Measurements from ENCODE around the gene UBE2E3.
"Not testable (repeated sequence)": the region's sequence is repeated elsewhere in the genome, so short reads cannot be mapped to it uniquely, and the experiment has no call there.

The UBE2E3 gene

GRCh38 chr2:180980106-180980942 lies at the start of gene UBE2E3:
UBE2E3 (plus strand) TSS chr2:180980605; CDS start chr2:180982043, 1,438 bp downstream.
- Mint-ChIP-seq H3K36me3 (peaks cover 7% of the 10 kb centered on the region), H3K9me3 (no peaks in the 10 kb centered on the region), H3K27me3 (no peaks in the 10 kb centered on the region), H3K27ac (peak within 1 kb of the TSS; percentile 98), H3K4me1 (peaks cover 56% of the 10 kb centered on the region), H3K4me3 (peak within 1 kb of the TSS; percentile 98)

GRCh38 chr2:180931841-180932240 lies 48.6 kb upstream of the UBE2E3 start:
- Mint-ChIP-seq H3K36me3 (no peaks in the 10 kb centered on the region), H3K4me1 (no peaks in the 10 kb centered on the region), H3K27ac (no peak overlapping the region), H3K27me3 (no peaks in the 10 kb centered on the region), H3K4me3 (no peak overlapping the region), H3K9me3 (no peaks in the 10 kb centered on the region)

DNA sequence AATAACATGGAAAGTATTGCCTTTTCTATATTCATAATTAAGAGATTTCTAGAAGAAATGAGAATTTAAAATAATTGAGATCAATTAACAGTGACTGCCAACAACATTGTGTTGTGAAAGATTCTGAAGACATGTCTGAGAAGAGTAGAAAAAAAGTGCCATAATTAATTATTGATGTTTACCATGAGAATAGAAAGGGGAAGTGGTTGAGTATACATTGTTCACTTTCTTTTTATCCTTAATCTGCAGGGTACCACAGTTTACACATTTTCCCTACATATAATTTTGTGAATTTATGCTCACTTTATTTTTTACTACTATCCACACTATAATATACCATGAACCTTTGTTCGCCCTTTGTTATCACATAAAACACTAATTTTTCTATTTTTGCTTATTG lies 47.1 kb upstream of the UBE2E3 start:
- Mint-ChIP-seq H3K4me3 (no peak overlapping the region), H3K4me1 (peaks cover 11% of the 10 kb centered on the region), H3K27ac (no peak overlapping the region), H3K27me3 (no peaks in the 10 kb centered on the region), H3K36me3 (peaks cover 7% of the 10 kb centered on the region), H3K9me3 (peaks cover 11% of the 10 kb centered on the region)

DNA sequence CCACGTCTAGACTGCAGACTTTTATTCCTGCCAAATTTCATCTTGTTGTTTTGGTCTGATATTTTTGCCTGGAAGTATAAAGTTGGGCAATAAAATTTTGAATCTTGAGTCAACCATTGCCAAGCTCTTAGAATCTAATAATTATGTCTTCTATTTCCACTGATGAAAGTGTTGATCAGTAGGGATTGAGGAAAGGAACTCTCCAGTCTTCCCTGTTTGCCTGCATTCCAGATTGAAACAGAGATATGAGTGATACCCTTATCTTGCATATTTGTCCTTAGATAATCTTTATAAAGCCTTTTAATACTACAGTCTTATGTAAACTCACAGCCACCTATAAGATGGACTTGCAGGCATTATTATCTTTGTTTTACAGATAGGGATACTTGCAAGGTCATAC lies 45.5 kb upstream of the UBE2E3 start:
- H3K27ac Mint-ChIP-seq, result no peak overlapping the region

DNA sequence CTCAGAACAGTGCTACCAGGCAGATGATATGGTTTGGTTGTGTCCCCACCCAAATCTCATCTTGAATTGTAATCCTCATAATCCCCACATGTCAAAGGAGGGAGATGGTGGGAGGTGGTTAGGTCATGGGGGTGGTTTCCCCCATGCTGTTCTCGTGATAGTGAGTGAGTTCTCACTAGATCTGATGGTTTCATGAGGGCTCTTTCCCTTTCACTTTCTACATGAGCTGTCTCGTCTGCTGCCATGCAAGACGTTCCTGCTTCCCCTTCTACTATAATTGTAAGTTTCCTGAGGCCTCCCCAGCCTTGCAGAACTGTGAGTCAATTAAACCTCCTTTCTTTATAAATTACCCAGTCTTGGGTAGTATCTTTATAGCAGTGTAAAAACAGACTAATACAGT lies 42.9 kb upstream of the UBE2E3 start:
- not testable (repeated sequence) for H3K4me3 Mint-ChIP-seq, H3K36me3 Mint-ChIP-seq, H3K27me3 Mint-ChIP-seq
- H3K27ac Mint-ChIP-seq, result peak overlapping the region; percentile 73
- H3K9me3 Mint-ChIP-seq, result peaks cover 11% of the 10 kb centered on the region
- H3K4me1 Mint-ChIP-seq, result peaks cover 16% of the 10 kb centered on the region

More for the DNA sequence above, 45.5 kb upstream of the UBE2E3 start:
- no peaks in the 10 kb centered on the region for H3K27me3 Mint-ChIP-seq
- H3K4me1 Mint-ChIP-seq, result peaks cover 16% of the 10 kb centered on the region
- no peak overlapping the region for H3K4me3 Mint-ChIP-seq
- H3K9me3 Mint-ChIP-seq, result peaks cover 11% of the 10 kb centered on the region
- H3K36me3 Mint-ChIP-seq, result peaks cover 9% of the 10 kb centered on the region

GRCh38 chr2:180938451-180938850 lies 42.0 kb upstream of the UBE2E3 start:
- Mint-ChIP-seq H3K27me3 (peaks cover 1% of the 10 kb centered on the region), H3K9me3 (peaks cover 11% of the 10 kb centered on the region), H3K36me3 (peaks cover 9% of the 10 kb centered on the region), H3K27ac (no peak overlapping the region), H3K4me1 (peaks cover 16% of the 10 kb centered on the region), H3K4me3 (no peak overlapping the region)

- H3K27me3 Mint-ChIP-seq, result peaks cover 5% of the 10 kb centered on the region
- H3K27ac Mint-ChIP-seq, result no peak overlapping the region
- peaks cover 4% of the 10 kb centered on the region for H3K4me1 Mint-ChIP-seq
- no peaks in the 10 kb centered on the region for H3K9me3 Mint-ChIP-seq
- no peak overlapping the region for H3K4me3 Mint-ChIP-seq
- peaks cover 2% of the 10 kb centered on the region for H3K36me3 Mint-ChIP-seq
Observed at GRCh38 chr2:180943275-180943674, 37.1 kb upstream of the UBE2E3 start.

GRCh38 chr2:180944372-180944771 lies 36.0 kb upstream of the UBE2E3 start:
- Mint-ChIP-seq H3K27me3 (peaks cover 6% of the 10 kb centered on the region), H3K4me1 (no peaks in the 10 kb centered on the region), H3K4me3 (no peak overlapping the region), H3K27ac (no peak overlapping the region), H3K36me3 (peaks cover under 1% of the 10 kb centered on the region), H3K9me3 (no peaks in the 10 kb centered on the region)

GRCh38 chr2:180947208-180947689 lies 33.2 kb upstream of the UBE2E3 start:
- Mint-ChIP-seq H3K4me1 (no peaks in the 10 kb centered on the region), H3K4me3 (no peak overlapping the region), H3K27me3 (peaks cover 12% of the 10 kb centered on the region), H3K9me3 (no peaks in the 10 kb centered on the region), H3K27ac (no peak overlapping the region), H3K36me3 (no peaks in the 10 kb centered on the region)

GRCh38 chr2:180949896-180950295 lies 30.5 kb upstream of the UBE2E3 start:
- Mint-ChIP-seq H3K27ac (no peak overlapping the region), H3K36me3 (no peaks in the 10 kb centered on the region), H3K9me3 (no peaks in the 10 kb centered on the region), H3K27me3 (peaks cover 15% of the 10 kb centered on the region), H3K4me1 (no peaks in the 10 kb centered on the region), H3K4me3 (no peak overlapping the region)

DNA sequence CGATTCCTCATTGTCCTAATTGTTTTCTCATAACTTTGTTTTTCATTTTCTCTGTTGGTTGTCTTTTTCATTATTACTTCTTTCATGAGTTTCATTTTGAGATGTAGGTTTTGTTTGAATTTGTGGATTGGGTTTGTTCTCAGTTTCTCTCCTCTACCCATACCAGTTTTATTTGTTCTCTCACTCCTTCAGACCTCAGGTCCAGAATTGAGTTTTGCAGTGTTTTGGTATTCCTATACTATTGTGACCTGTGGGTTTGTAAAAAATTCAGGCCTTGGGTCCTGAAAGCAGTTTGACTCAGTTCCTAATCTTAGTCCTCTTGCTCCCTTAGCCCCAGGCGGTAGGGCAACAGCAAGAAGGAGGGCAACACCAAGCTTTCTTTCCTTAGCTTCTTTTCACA lies 28.3 kb upstream of the UBE2E3 start:
- H3K4me1 Mint-ChIP-seq, result no peaks in the 10 kb centered on the region
- no peak overlapping the region for H3K4me3 Mint-ChIP-seq
- H3K27ac Mint-ChIP-seq, result no peak overlapping the region
- H3K36me3 Mint-ChIP-seq, result no peaks in the 10 kb centered on the region
- no peaks in the 10 kb centered on the region for H3K9me3 Mint-ChIP-seq
- peaks cover 16% of the 10 kb centered on the region for H3K27me3 Mint-ChIP-seq

DNA sequence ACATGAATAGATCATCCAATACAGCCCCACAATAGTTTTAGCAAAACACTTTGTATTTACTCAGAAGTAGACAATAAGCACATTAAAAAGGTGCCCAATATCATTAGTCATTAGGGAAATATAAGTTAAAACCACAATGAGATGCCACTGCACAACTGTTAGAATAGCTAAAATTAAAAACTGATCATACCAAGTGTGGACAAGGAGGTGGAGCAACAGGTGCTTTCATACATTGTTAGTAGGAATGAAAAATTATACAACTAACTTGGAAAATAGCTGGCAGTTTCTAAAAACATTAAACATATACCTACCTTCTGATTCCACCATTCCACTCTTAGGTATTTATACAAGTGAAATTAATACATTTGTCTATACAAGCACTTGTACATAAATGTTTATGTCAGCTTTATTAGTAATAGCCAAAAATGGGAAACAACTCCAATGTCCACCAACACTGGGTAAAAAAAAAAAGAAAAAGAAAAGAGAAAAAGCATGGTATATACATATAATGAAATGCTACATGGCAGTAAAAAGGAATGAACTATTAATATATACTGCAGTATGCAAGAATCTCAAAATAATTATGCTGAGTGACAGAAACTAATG lies 27.6 kb upstream of the UBE2E3 start:
- H3K9me3 Mint-ChIP-seq, result no peaks in the 10 kb centered on the region
- H3K4me1 Mint-ChIP-seq, result no peaks in the 10 kb centered on the region
- H3K27me3 Mint-ChIP-seq, result peaks cover 13% of the 10 kb centered on the region
- no peaks in the 10 kb centered on the region for H3K36me3 Mint-ChIP-seq
- H3K27ac Mint-ChIP-seq, result no peak overlapping the region
- no peak overlapping the region for H3K4me3 Mint-ChIP-seq

- Mint-ChIP-seq H3K27me3 (peaks cover 12% of the 10 kb centered on the region), H3K4me3 (no peak overlapping the region), H3K4me1 (no peaks in the 10 kb centered on the region), H3K27ac (no peak overlapping the region), H3K9me3 (no peaks in the 10 kb centered on the region), H3K36me3 (no peaks in the 10 kb centered on the region)
Observed at GRCh38 chr2:180953550-180953949, 26.9 kb upstream of the UBE2E3 start.

GRCh38 chr2:180955101-180955500 lies 25.3 kb upstream of the UBE2E3 start:
- H3K4me1 Mint-ChIP-seq, result no peaks in the 10 kb centered on the region

GRCh38 chr2:180959787-180960186 lies 20.6 kb upstream of the UBE2E3 start:
- peaks cover 4% of the 10 kb centered on the region for H3K27me3 Mint-ChIP-seq
- H3K36me3 Mint-ChIP-seq, result no peaks in the 10 kb centered on the region
- H3K4me1 Mint-ChIP-seq, result no peaks in the 10 kb centered on the region
- H3K9me3 Mint-ChIP-seq, result no peaks in the 10 kb centered on the region
- no peak overlapping the region for H3K27ac Mint-ChIP-seq
- H3K4me3 Mint-ChIP-seq, result no peak overlapping the region

More at GRCh38 chr2:180955101-180955500, 25.3 kb upstream of the UBE2E3 start:
- Mint-ChIP-seq H3K36me3 (no peaks in the 10 kb centered on the region), H3K4me3 (no peak overlapping the region), H3K9me3 (no peaks in the 10 kb centered on the region), H3K27ac (no peak overlapping the region), H3K27me3 (peaks cover 12% of the 10 kb centered on the region)

DNA sequence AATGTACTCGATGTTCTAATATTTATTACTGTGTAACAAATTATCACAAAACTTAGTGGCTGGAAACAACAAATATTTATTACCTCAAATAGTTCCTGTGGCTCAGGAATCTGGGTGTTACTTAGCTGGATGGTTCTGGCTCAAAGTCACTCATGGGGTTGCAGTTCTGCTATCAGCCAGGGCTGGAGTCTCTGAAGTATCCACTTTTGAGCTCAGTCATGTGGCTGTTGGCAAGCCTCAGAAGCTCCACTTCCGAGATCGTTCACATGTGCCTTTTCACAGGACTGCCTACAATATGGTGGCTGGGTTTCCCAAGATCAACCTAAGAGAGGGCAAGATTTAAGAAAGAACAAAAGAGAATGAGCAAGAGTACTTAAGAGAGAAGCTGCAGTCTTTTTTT lies 19.4 kb upstream of the UBE2E3 start:
- Mint-ChIP-seq H3K27ac (no peak overlapping the region), H3K9me3 (no peaks in the 10 kb centered on the region), H3K27me3 (peaks cover 2% of the 10 kb centered on the region), H3K4me3 (no peak overlapping the region), H3K36me3 (no peaks in the 10 kb centered on the region), H3K4me1 (no peaks in the 10 kb centered on the region)
